ENCODE measurements around the gene CPSF4L. TPM values are rescaled to one million over a fixed set of nuclear protein-coding genes. Genes with fewer than 3 reads are reported as not detected.

CPSF4L gene
- total and polyA plus RNA-seq, 2 of the 13 experiments (the other 11 are each of a cell fraction or from before 2014, with no cell fraction given), result 0.73 to 1.6 TPM

DNA sequence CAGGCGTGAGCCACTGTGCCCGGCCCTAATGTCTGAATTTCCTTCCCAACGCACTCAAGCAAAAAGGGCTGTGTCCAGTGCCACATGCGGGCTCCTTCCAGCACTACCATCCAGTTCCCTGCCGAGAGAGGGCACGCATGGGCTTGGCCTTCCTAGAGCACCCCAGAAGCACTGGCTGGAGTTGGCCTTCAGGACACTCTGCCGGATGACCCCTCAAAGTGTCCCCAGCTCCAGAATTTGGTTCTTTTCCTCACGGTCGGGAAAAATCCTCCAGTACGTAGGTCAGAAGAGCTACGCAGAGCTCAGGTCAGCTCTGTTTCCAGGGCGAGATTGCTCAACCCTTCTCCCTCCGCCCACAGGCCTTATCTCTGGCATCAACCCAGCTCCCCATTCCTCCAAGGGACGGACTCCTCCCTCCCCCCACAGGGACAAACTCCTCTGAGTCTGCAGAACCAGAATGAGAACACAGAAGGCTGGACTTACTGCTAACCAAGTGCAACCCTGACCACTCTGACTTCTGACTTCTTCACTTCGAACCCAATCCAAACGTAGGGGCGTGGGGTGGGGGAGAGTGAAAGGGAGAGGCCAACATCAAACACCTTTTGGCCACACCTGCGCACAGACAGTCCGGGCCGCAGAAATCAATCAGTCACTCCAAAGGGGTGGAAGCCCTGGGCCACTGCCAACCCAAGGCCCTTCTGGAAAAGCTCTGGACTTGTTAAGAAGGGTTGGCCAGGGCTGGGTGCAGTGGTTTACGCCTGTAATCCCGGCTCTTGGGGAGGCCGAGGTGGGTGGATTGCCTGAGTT lies 46.5 kb upstream of the CPSF4L start (continued):
- TF ChIP-seq, protein P1, sequence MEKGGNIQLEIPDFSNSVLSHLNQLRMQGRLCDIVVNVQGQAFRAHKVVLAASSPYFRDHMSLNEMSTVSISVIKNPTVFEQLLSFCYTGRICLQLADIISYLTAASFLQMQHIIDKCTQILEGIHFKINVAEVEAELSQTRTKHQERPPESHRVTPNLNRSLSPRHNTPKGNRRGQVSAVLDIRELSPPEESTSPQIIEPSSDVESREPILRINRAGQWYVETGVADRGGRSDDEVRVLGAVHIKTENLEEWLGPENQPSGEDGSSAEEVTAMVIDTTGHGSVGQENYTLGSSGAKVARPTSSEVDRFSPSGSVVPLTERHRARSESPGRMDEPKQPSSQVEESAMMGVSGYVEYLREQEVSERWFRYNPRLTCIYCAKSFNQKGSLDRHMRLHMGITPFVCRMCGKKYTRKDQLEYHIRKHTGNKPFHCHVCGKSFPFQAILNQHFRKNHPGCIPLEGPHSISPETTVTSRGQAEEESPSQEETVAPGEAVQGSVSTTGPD (CRISPR knock-in tag; IDR thresholded peaks at IDR 0.05), result no peak
- TF ChIP-seq RAD21 (CRISPR knock-in tag; IDR thresholded peaks at IDR 0.05), result no peak; the same call in 1 of the 2 replicates
- no peak for TF ChIP-seq SMAD9 (CRISPR knock-in tag; IDR thresholded peaks at IDR 0.05)
- TF ChIP-seq FIP1L1 (IDR thresholded peaks at IDR 0.05; ENCODE audit: borderline replicate concordance, insufficient read depth, low read depth, low read length), result no peak
- TF ChIP-seq, protein P2, sequence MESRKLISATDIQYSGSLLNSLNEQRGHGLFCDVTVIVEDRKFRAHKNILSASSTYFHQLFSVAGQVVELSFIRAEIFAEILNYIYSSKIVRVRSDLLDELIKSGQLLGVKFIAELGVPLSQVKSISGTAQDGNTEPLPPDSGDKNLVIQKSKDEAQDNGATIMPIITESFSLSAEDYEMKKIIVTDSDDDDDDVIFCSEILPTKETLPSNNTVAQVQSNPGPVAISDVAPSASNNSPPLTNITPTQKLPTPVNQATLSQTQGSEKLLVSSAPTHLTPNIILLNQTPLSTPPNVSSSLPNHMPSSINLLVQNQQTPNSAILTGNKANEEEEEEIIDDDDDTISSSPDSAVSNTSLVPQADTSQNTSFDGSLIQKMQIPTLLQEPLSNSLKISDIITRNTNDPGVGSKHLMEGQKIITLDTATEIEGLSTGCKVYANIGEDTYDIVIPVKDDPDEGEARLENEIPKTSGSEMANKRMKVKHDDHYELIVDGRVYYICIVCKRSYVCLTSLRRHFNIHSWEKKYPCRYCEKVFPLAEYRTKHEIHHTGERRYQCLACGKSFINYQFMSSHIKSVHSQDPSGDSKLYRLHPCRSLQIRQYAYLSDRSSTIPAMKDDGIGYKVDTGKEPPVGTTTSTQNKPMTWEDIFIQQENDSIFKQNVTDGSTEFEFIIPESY (CRISPR knock-in tag; IDR thresholded peaks at IDR 0.05), result peak; percentile 35; the same call in 1 of the 2 replicates
- TF ChIP-seq FOXK1 (CRISPR knock-in tag; IDR thresholded peaks at IDR 0.05; ENCODE audit: borderline replicate concordance, low read depth), result peak; percentile 52; the same call in 1 of the 2 replicates
- peak; percentile 21; the same call in 1 of the 2 replicates for TF ChIP-seq HIVEP1 (CRISPR knock-in tag; IDR thresholded peaks at IDR 0.05)
- TF ChIP-seq, protein P3, sequence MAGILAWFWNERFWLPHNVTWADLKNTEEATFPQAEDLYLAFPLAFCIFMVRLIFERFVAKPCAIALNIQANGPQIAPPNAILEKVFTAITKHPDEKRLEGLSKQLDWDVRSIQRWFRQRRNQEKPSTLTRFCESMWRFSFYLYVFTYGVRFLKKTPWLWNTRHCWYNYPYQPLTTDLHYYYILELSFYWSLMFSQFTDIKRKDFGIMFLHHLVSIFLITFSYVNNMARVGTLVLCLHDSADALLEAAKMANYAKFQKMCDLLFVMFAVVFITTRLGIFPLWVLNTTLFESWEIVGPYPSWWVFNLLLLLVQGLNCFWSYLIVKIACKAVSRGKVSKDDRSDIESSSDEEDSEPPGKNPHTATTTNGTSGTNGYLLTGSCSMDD (CRISPR knock-in tag; IDR thresholded peaks at IDR 0.05), result no peak
- no peak for TF ChIP-seq ZFYVE20 (CRISPR knock-in tag; IDR thresholded peaks at IDR 0.05; ENCODE audit: borderline replicate concordance, low read depth)
- TF ChIP-seq, protein P4, sequence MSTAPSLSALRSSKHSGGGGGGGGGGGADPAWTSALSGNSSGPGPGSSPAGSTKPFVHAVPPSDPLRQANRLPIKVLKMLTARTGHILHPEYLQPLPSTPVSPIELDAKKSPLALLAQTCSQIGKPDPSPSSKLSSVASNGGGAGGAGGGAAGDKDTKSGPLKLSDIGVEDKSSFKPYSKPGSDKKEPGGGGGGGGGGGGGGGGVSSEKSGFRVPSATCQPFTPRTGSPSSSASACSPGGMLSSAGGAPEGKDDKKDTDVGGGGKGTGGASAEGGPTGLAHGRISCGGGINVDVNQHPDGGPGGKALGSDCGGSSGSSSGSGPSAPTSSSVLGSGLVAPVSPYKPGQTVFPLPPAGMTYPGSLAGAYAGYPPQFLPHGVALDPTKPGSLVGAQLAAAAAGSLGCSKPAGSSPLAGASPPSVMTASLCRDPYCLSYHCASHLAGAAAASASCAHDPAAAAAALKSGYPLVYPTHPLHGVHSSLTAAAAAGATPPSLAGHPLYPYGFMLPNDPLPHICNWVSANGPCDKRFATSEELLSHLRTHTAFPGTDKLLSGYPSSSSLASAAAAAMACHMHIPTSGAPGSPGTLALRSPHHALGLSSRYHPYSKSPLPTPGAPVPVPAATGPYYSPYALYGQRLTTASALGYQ (CRISPR knock-in tag; IDR thresholded peaks at IDR 0.05), result peak; percentile 85
- TF ChIP-seq ZNF607 (CRISPR knock-in tag; IDR thresholded peaks at IDR 0.05; ENCODE audit: borderline replicate concordance), result peak; percentile 53; the same call in 1 of the 2 replicates
- TF ChIP-seq GATAD1 (CRISPR knock-in tag; IDR thresholded peaks at IDR 0.05), result peak; percentile 64
- no peak for TF ChIP-seq PAWR (CRISPR knock-in tag; IDR thresholded peaks at IDR 0.05; ENCODE audit: borderline replicate concordance)
- TF ChIP-seq ETV5 (CRISPR knock-in tag; IDR thresholded peaks at IDR 0.05; ENCODE audit: borderline replicate concordance), result peak; percentile 50; the same call in 1 of the 2 replicates
- 0 out of 2 replicates have a peak, but pooled peaks have one; percentile 47 for TF ChIP-seq NKX3-1 (CRISPR knock-in tag; IDR thresholded peaks at IDR 0.05)
- TF ChIP-seq, protein P5, sequence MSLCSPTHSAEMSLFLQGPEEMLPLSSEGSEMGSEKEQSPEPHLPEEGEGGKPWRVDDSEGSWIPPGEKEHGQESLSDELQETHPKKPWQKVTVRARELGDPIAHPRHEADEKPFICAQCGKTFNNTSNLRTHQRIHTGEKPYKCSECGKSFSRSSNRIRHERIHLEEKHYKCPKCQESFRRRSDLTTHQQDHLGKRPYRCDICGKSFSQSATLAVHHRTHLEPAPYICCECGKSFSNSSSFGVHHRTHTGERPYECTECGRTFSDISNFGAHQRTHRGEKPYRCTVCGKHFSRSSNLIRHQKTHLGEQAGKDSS (CRISPR knock-in tag; IDR thresholded peaks at IDR 0.05; ENCODE audit: borderline replicate concordance, low read depth), result 0 out of 2 replicates have a peak, but pooled peaks have one; percentile 51
- no peak for TF ChIP-seq MAFK (conservative IDR thresholded peaks at IDR 0.05 in 1 of 2, IDR thresholded peaks at IDR 0.05 in 1 of 2; ENCODE audit: low read length in 2 of 2)
- TF ChIP-seq, protein P6, sequence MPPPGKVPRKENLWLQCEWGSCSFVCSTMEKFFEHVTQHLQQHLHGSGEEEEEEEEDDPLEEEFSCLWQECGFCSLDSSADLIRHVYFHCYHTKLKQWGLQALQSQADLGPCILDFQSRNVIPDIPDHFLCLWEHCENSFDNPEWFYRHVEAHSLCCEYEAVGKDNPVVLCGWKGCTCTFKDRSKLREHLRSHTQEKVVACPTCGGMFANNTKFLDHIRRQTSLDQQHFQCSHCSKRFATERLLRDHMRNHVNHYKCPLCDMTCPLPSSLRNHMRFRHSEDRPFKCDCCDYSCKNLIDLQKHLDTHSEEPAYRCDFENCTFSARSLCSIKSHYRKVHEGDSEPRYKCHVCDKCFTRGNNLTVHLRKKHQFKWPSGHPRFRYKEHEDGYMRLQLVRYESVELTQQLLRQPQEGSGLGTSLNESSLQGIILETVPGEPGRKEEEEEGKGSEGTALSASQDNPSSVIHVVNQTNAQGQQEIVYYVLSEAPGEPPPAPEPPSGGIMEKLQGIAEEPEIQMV (CRISPR knock-in tag; IDR thresholded peaks at IDR 0.05; ENCODE audit: low read depth), result peak; percentile 81
- peak; percentile 83; the same call in 1 of the 2 replicates for TF ChIP-seq MED13 (CRISPR knock-in tag; IDR thresholded peaks at IDR 0.05)

Data from HepG2 (cell line).